MM.1S (cell line): ENCODE results near the gene PTBP2.

ENCODE experiments used
- DNase-seq: peaks from one replicate; pipeline ENCODE4 v3.0.0-alpha.2; 2015
- H2AFZ ChIP-seq: fragments of 300-600 bp; sonication (generic); 2 replicates; pipeline ENCODE4 v1.6.0; 2016; ENCODE audit warnings: antibody characterized with exemption, low read length
- H3F3A ChIP-seq: fragments of 300-600 bp; sonication (generic); 2 replicates; pipeline ENCODE4 v1.6.1; 2016; ENCODE audit warnings: mild to moderate bottlenecking, antibody characterized with exemption, low read length, moderate library complexity, mixed read lengths; ENCODE audit not compliant: insufficient read depth
- H3K27ac ChIP-seq: fragments of 300-600 bp; sonication (generic); 2 replicates; pipeline ENCODE4 v1.5.1; 2016; ENCODE audit warnings: mild to moderate bottlenecking, low read length
- H3K27me3 ChIP-seq: fragments of 300-600 bp; sonication (generic); replicated peaks from 2 replicates; pipeline ENCODE4 v1.6.0; 2016; ENCODE audit warnings: low read length; ENCODE audit not compliant: insufficient read depth
- H3K36me3 ChIP-seq: fragments of 300-600 bp; sonication (generic); replicated peaks from 2 replicates; pipeline ENCODE4 v1.6.1; 2016; ENCODE audit warnings: mild to moderate bottlenecking, low read length, mixed read lengths; ENCODE audit not compliant: insufficient read depth
- H3K4me1 ChIP-seq: fragments of 300-600 bp; sonication (generic); 2 replicates; pipeline ENCODE4 v1.6.1; 2016; ENCODE audit warnings: low read length, mixed read lengths
- H3K4me2 ChIP-seq: fragments of 300-600 bp; sonication (generic); 2 replicates; pipeline ENCODE4 v1.6.0; 2016; ENCODE audit warnings: low read depth, low read length
- H3K4me3 ChIP-seq: fragments of 300-600 bp; sonication (generic); 2 replicates; pipeline ENCODE4 v1.5.1; 2016; ENCODE audit warnings: low read length, mixed read lengths
- H3K79me2 ChIP-seq: fragments of 300-600 bp; sonication (generic); 2 replicates; pipeline ENCODE4 v1.6.1; 2016; ENCODE audit warnings: mixed run types, low read length, mixed read lengths
- H3K9ac ChIP-seq: fragments of 300-600 bp; sonication (generic); 2 replicates; pipeline ENCODE4 v1.6.1; 2016; ENCODE audit warnings: low read length, mixed read lengths
- H3K9me2 ChIP-seq: fragments of 300-600 bp; sonication (generic); replicated peaks from 2 replicates; pipeline ENCODE4 v1.6.1; 2016; ENCODE audit warnings: mild to moderate bottlenecking, low read length, mixed read lengths; ENCODE audit not compliant: insufficient read depth
- H3K9me3 ChIP-seq: fragments of 300-600 bp; sonication (generic); replicated peaks from 2 replicates; pipeline ENCODE4 v1.6.1; 2016; ENCODE audit warnings: mild to moderate bottlenecking, low read length, mixed read lengths; ENCODE audit not compliant: insufficient read depth
- H4K20me1 ChIP-seq: fragments of 300-600 bp; sonication (generic); 2 replicates; pipeline ENCODE4 v1.6.1; 2016; ENCODE audit warnings: mild to moderate bottlenecking, low read length, moderate library complexity, mixed read lengths; ENCODE audit not compliant: insufficient read depth
- EZH2 ChIP-seq: fragments of 300-600 bp; sonication (generic); optimal IDR thresholded peaks from 2 replicates; pipeline ENCODE3; 2017; ENCODE audit warnings: low read depth, mild to moderate bottlenecking, antibody characterized with exemption, low read length, mixed read lengths
- EZH2phosphoT487 ChIP-seq: fragments of 300-600 bp; sonication (generic); IDR thresholded peaks from 2 replicates; pipeline ENCODE4 v1.6.1; 2018; ENCODE audit warnings: antibody characterized with exemption, low read length
- TF ChIP-seq, protein P1 (sequence below): fragments of 300-600 bp; sonication (generic); IDR thresholded peaks from 2 replicates; pipeline ENCODE4 v1.5.1; 2016; ENCODE audit warnings: antibody characterized with exemption, low read length, mixed read lengths

PTBP2 gene

GRCh38 chr1:96708482-96708881 lies 13.1 kb upstream of the PTBP2 start:
- H3K9me3 ChIP-seq, result no peaks in the 10 kb centered on the region
- H3K79me2 ChIP-seq, result no peaks in the 10 kb centered on the region
- no peaks in the 10 kb centered on the region for H3K36me3 ChIP-seq
- H3K9me2 ChIP-seq, result no peaks in the 10 kb centered on the region
- H3K4me2 ChIP-seq, result no peak overlapping the region
- TF ChIP-seq EZH2phosphoT487, result no peak
- TF ChIP-seq EZH2, result no peak
- TF ChIP-seq, protein P1, sequence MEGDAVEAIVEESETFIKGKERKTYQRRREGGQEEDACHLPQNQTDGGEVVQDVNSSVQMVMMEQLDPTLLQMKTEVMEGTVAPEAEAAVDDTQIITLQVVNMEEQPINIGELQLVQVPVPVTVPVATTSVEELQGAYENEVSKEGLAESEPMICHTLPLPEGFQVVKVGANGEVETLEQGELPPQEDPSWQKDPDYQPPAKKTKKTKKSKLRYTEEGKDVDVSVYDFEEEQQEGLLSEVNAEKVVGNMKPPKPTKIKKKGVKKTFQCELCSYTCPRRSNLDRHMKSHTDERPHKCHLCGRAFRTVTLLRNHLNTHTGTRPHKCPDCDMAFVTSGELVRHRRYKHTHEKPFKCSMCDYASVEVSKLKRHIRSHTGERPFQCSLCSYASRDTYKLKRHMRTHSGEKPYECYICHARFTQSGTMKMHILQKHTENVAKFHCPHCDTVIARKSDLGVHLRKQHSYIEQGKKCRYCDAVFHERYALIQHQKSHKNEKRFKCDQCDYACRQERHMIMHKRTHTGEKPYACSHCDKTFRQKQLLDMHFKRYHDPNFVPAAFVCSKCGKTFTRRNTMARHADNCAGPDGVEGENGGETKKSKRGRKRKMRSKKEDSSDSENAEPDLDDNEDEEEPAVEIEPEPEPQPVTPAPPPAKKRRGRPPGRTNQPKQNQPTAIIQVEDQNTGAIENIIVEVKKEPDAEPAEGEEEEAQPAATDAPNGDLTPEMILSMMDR, result no peak
- no peak overlapping the region for H3K9ac ChIP-seq
- no peak overlapping the region for H2AFZ ChIP-seq
- H3K4me1 ChIP-seq, result no peaks in the 10 kb centered on the region
- no peaks in the 10 kb centered on the region for H4K20me1 ChIP-seq
- no peak for DNase-seq
- H3F3A ChIP-seq, result no peaks in the 10 kb centered on the region
- H3K4me3 ChIP-seq, result no peak overlapping the region
- no peak overlapping the region for H3K27ac ChIP-seq
- no peaks in the 10 kb centered on the region for H3K27me3 ChIP-seq

DNA sequence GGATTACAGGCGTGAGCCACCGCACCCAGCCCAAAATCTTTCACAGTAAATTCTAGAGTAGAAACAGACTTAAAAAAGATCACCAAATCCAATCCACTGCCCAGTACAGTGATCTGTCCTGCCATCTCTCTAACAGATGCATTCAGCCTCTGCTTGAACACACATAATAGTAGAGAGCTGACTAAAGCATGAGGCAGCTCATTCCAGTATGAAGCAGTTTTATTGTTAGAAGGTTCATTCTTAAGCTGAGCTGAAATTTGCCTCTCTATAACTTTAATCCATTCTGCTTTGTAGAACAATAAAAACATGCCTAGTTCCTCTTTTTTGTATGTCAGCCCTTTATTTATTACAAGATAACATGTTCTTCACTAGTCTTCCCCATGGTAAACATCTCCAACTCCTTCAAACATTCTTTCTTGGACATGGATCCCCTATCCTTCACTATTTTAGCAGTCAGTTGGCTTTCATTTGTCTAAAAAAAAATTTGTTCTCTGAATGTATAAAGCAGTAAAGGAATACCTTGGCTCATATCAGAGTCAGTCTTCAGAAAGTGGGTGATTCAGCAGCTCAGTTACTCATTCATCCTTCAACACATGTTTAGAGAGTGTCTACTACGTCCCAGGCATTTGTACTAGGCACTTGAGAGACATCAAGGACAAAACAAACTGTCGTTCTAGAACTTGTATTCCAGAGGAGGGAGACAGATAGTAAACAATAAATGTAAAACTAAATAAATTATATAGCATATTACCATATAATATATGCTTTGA lies 10.7 kb upstream of the PTBP2 start:
- no peaks in the 10 kb centered on the region for H3K4me1 ChIP-seq
- H3F3A ChIP-seq, result no peaks in the 10 kb centered on the region

DNA sequence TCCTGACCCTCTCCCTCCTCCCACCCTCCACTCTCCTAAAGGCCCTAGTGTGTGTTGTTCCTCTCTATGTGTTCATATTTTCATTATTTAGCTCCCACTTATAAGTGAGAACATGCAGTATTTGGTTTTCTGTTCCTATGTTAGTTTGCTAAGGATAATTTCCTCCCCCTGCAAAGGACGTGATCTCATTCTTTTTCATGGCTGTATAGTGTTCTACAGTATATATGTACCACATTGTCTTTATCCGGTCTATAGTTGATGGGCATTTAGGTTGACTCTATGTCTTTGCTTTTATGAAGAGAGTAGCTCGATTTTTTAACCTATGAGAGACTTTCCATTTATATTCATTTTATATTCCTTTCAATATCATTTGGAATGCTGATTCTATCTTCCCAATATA lies 7.9 kb upstream of the PTBP2 start:
- H3K4me1 ChIP-seq, result no peaks in the 10 kb centered on the region
- H3K27me3 ChIP-seq, result no peaks in the 10 kb centered on the region
- H3K4me2 ChIP-seq, result no peak overlapping the region
- H4K20me1 ChIP-seq, result no peaks in the 10 kb centered on the region
- no peak for DNase-seq
- H3K9me2 ChIP-seq, result no peaks in the 10 kb centered on the region
- H3F3A ChIP-seq, result no peaks in the 10 kb centered on the region
- TF ChIP-seq, protein P1, result no peak
- TF ChIP-seq EZH2phosphoT487 (no peak), EZH2 (no peak)
- H3K4me3 ChIP-seq, result no peak overlapping the region
- no peak overlapping the region for H3K9ac ChIP-seq
- H2AFZ ChIP-seq, result no peak overlapping the region
- no peaks in the 10 kb centered on the region for H3K36me3 ChIP-seq
- H3K79me2 ChIP-seq, result no peaks in the 10 kb centered on the region
- H3K27ac ChIP-seq, result no peak overlapping the region
- H3K9me3 ChIP-seq, result no peaks in the 10 kb centered on the region

More for the DNA sequence above, 10.7 kb upstream of the PTBP2 start:
- Histone ChIP-seq H3K27me3 (no peaks in the 10 kb centered on the region), H2AFZ (no peak overlapping the region), H3K4me2 (no peak overlapping the region), H3K36me3 (no peaks in the 10 kb centered on the region), H4K20me1 (no peaks in the 10 kb centered on the region), H3K27ac (no peak overlapping the region), H3K79me2 (no peaks in the 10 kb centered on the region), H3K4me3 (no peak overlapping the region), H3K9me3 (no peaks in the 10 kb centered on the region), H3K9ac (no peak overlapping the region), H3K9me2 (no peaks in the 10 kb centered on the region)
- TF ChIP-seq EZH2 (no peak), EZH2phosphoT487 (no peak)
- TF ChIP-seq, protein P1, result no peak
- no peak for DNase-seq
